ENCODE results near the gene BDH1. TPM values are rescaled to one million over a fixed set of nuclear protein-coding genes. Genes with fewer than 3 reads are reported as not detected.

BDH1 gene
- total RNA-seq, 2 donors from 2014 or later, result 2.3 to 9.1 TPM

DNA sequence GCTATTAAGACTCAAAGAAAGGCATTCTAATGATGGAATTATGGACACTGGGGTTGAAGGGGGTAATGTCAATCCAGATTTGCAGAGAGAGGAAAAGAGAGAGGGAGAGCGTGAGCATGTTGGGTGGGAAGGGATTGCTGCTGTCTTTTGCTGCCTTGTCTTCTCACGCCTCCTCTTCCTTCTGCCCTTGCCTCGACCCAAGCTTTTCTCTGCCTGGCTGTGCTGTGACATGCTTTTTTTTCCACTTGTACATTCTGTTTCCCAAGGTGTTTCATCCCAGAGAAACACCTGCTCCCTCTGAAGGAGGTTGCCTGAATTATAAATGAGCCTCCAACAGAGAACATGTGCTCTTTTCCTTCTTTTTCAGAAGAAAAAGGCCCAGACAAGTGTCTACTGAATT, 80.3 kb downstream of the BDH1 start:
- TF ChIP-seq POLR2A (IDR thresholded peaks at IDR 0.05), result no peak
- TF ChIP-seq, protein P1, sequence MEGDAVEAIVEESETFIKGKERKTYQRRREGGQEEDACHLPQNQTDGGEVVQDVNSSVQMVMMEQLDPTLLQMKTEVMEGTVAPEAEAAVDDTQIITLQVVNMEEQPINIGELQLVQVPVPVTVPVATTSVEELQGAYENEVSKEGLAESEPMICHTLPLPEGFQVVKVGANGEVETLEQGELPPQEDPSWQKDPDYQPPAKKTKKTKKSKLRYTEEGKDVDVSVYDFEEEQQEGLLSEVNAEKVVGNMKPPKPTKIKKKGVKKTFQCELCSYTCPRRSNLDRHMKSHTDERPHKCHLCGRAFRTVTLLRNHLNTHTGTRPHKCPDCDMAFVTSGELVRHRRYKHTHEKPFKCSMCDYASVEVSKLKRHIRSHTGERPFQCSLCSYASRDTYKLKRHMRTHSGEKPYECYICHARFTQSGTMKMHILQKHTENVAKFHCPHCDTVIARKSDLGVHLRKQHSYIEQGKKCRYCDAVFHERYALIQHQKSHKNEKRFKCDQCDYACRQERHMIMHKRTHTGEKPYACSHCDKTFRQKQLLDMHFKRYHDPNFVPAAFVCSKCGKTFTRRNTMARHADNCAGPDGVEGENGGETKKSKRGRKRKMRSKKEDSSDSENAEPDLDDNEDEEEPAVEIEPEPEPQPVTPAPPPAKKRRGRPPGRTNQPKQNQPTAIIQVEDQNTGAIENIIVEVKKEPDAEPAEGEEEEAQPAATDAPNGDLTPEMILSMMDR (IDR thresholded peaks at IDR 0.05), result no peak
- Histone ChIP-seq H3K4me1 (peaks cover 10% of the 10 kb centered on the region), H3K4me3 (no peak overlapping the region), H3K27ac (no peak overlapping the region), H3K36me3 (replicated peaks in 1 of 2; ENCODE audit: insufficient read depth in 1 of 2, low read depth in 2 of 2) (no peaks in the 10 kb centered on the region), H3K9me3 (no peaks in the 10 kb centered on the region), H3K27me3 (no peaks in the 10 kb centered on the region)
- WGBS, 2 donors, result 90% methylated on average over 3 of the region's 3 CpGs
- DNase-seq (no peak), ATAC-seq (no peak)
- intact Hi-C loops (cut with DNase I), result no loop called here

DNA sequence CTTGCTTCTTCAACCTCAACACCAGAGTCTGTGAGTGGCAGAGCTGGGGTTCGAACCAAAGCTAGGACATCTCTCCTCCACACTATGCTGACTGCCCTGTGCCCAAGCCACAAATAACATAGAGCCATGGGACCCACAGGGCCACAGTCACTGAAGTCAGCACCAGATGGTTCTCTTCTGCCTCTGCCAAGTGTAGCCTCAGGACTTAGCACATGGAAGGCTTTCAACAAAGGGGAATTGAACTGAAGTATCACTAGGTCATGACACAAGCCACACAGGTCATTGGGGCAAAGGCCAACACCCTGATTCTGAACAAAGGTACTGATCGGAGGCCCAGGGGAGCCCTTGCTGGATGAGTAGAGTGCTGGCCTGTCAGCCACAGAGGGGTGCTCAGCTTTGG, 83.6 kb downstream of the BDH1 start:
- TF ChIP-seq POLR2A (IDR thresholded peaks at IDR 0.05), result no peak
- TF ChIP-seq, protein P1 (IDR thresholded peaks at IDR 0.05), result no peak
- Histone ChIP-seq H3K27ac (no peak overlapping the region), H3K4me3 (no peak overlapping the region), H3K27me3 (no peaks in the 10 kb centered on the region), H3K36me3 (replicated peaks in 1 of 2; ENCODE audit: insufficient read depth in 1 of 2, low read depth in 2 of 2) (no peaks in the 10 kb centered on the region), H3K9me3 (no peaks in the 10 kb centered on the region), H3K4me1 (peaks cover 26% of the 10 kb centered on the region)
- intact Hi-C loops (cut with DNase I), result no loop called here
- ATAC-seq, result no peak
- 97 to 100% methylated on average over 1 to 2 of the region's 2 CpGs for WGBS, 2 donors
- no peak for DNase-seq

DNA sequence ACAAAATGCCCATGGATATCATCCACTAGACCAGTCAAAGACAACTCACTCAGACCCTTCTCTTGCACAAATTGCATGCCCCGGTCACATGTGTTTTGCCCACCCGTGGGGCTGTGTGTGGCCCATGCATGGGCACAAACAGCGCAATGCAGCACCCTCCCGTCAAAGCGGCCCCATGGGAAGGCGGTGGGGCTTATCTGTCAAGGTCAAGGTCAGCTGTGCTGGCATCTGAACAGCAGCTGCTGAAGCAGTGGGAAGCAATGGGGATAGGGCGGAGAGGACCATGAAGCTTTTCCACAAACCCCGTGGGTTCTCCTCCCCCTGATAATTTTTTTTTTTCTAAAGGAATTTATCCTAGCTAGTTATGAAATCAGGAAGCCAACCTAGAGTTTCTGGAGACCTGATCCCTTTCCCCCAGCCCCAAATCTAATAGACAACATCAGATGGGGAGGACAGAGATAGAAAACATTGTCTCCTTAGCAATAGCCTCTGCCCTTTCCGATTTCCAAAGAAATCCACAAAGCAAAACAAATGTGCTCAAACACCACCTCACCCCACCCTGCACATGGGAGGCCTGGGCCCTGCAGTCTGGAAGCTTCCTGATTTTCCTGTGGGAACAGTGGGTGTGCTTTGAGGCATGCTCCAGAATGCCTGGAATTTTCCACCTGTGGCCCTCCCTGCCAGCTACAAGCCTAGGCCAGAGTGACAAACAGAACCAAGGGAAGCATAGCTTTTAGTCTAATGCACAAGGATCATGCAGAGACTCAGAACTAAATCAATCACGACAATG, 84.4 kb downstream of the BDH1 start:
- intact Hi-C loops (cut with DNase I), result no loop called here

DNA sequence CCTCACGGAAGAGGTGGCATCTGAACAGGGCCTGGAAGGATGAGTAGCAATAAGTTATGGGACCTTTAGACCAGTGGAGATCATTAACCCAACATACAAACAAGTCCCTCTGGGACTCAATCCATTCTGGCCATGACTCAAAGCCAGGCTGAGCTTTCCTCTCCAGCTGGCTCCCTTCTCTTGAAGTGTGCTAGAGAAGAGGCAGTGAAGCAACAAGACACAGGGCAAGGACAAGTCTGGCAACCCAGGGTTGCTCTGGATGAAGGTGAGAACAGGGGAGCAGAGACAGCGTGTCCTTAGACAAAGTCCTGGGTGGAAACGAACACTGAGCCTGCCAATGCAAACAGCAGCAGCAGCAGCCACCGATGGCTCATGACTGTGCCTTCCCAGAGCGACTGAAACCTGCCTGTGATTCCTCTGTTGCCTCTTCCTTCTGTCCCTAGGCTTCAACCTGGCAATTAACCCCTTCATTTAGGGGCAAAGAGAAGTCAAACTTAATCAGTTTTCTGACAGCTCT, 86.8 kb downstream of the BDH1 start:
- no peaks in the 10 kb centered on the region for H3K9me3 ChIP-seq
- H3K4me1 ChIP-seq, result peaks cover 41% of the 10 kb centered on the region
- no peaks in the 10 kb centered on the region for H3K36me3 ChIP-seq (replicated peaks in 1 of 2; ENCODE audit: insufficient read depth in 1 of 2, low read depth in 2 of 2)
- ATAC-seq (peak; percentile 78), DNase-seq (peak; percentile 47 to 72 (median 62))
- H3K27ac ChIP-seq, result peak overlapping the region in 1 of 4 donors; percentile 31
- H3K27me3 ChIP-seq, result no peaks in the 10 kb centered on the region
- no peak overlapping the region for H3K4me3 ChIP-seq
- WGBS, 2 donors, result 27 to 28% methylated on average over 5 of the region's 5 CpGs
- TF ChIP-seq, protein P1 (IDR thresholded peaks at IDR 0.05), result no peak
- TF ChIP-seq POLR2A (IDR thresholded peaks at IDR 0.05), result no peak
- intact Hi-C loops (cut with DNase I), result no loop called here

More for the DNA sequence above, 84.4 kb downstream of the BDH1 start:
- H3K27ac ChIP-seq, result no peak overlapping the region
- peaks cover 32% of the 10 kb centered on the region for H3K4me1 ChIP-seq
- H3K4me3 ChIP-seq, result no peak overlapping the region
- ATAC-seq, result no peak
- no peaks in the 10 kb centered on the region for H3K9me3 ChIP-seq
- TF ChIP-seq POLR2A (IDR thresholded peaks at IDR 0.05), result no peak
- TF ChIP-seq, protein P1 (IDR thresholded peaks at IDR 0.05), result no peak
- no peak for DNase-seq
- no peaks in the 10 kb centered on the region for H3K36me3 ChIP-seq (replicated peaks in 1 of 2; ENCODE audit: insufficient read depth in 1 of 2, low read depth in 2 of 2)
- 51 to 55% methylated on average over 10 of the region's 10 CpGs for WGBS, 2 donors
- no peaks in the 10 kb centered on the region for H3K27me3 ChIP-seq
